Measurements from ENCODE around the gene RXRA.

DNA sequence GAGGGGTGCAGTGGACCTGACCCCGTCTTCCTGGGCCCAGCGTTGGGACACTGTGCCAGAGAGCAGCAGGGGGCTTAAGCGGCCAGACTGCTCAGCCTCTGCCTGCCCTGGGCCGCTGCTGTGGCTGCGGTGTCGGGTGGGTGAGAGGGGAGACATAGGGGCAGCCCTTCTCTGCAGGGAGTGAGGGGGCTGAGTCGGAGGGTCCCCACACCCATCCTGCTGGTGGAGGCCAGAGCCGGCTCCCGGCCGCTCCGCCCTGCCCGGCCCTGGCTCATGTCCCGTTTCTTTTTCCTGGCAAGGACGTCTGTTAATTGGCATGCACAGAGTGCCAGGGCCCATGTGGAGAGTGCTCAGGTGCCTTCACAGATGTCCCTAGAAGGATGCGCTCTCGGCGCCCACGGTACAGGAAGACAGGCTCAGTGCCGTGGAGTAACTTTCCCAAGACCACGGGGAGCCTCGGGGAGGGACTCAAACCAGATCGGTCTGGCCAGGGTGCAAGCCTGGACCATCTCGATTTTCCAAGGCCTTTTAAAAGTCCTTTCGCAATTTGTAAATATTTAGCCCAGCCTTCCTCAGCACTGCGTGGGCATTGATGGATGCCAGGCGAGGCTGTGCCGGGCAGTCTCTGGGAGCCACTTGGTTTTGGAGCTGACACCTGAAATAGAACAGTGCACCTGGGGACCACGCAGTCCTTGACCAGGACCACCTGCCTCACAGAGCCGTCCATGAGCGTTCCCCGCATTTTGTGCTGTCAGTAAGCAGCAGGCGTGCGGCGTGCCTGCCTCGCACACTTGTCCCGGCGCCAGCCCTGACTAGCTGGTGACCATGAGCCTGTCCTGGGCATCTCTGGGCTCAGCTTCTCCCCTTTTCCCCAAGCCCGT lies 60.9 kb downstream of the RXRA start:
- TF ChIP-seq, protein P1, sequence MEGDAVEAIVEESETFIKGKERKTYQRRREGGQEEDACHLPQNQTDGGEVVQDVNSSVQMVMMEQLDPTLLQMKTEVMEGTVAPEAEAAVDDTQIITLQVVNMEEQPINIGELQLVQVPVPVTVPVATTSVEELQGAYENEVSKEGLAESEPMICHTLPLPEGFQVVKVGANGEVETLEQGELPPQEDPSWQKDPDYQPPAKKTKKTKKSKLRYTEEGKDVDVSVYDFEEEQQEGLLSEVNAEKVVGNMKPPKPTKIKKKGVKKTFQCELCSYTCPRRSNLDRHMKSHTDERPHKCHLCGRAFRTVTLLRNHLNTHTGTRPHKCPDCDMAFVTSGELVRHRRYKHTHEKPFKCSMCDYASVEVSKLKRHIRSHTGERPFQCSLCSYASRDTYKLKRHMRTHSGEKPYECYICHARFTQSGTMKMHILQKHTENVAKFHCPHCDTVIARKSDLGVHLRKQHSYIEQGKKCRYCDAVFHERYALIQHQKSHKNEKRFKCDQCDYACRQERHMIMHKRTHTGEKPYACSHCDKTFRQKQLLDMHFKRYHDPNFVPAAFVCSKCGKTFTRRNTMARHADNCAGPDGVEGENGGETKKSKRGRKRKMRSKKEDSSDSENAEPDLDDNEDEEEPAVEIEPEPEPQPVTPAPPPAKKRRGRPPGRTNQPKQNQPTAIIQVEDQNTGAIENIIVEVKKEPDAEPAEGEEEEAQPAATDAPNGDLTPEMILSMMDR (IDR thresholded peaks at IDR 0.05; ENCODE audit: insufficient read depth, low read length) = no peak
- no peak for TF ChIP-seq POLR2AphosphoS5 (IDR thresholded peaks at IDR 0.05; ENCODE audit: low read depth)
- TF ChIP-seq, protein P2, sequence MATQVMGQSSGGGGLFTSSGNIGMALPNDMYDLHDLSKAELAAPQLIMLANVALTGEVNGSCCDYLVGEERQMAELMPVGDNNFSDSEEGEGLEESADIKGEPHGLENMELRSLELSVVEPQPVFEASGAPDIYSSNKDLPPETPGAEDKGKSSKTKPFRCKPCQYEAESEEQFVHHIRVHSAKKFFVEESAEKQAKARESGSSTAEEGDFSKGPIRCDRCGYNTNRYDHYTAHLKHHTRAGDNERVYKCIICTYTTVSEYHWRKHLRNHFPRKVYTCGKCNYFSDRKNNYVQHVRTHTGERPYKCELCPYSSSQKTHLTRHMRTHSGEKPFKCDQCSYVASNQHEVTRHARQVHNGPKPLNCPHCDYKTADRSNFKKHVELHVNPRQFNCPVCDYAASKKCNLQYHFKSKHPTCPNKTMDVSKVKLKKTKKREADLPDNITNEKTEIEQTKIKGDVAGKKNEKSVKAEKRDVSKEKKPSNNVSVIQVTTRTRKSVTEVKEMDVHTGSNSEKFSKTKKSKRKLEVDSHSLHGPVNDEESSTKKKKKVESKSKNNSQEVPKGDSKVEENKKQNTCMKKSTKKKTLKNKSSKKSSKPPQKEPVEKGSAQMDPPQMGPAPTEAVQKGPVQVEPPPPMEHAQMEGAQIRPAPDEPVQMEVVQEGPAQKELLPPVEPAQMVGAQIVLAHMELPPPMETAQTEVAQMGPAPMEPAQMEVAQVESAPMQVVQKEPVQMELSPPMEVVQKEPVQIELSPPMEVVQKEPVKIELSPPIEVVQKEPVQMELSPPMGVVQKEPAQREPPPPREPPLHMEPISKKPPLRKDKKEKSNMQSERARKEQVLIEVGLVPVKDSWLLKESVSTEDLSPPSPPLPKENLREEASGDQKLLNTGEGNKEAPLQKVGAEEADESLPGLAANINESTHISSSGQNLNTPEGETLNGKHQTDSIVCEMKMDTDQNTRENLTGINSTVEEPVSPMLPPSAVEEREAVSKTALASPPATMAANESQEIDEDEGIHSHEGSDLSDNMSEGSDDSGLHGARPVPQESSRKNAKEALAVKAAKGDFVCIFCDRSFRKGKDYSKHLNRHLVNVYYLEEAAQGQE (IDR thresholded peaks at IDR 0.05; ENCODE audit: insufficient replicate concordance, low read depth) = no peak
- no peak for TF ChIP-seq GABPA (IDR thresholded peaks at IDR 0.05; ENCODE audit: low read depth)
